Measurements from ENCODE around the gene SHISAL1.

The SHISAL1 gene

GRCh38 chr22:44277386-44278135 lies 35.2 kb downstream of the SHISAL1 start:
- DNase-seq (ENCODE audit: low spot score), result no peak

DNA sequence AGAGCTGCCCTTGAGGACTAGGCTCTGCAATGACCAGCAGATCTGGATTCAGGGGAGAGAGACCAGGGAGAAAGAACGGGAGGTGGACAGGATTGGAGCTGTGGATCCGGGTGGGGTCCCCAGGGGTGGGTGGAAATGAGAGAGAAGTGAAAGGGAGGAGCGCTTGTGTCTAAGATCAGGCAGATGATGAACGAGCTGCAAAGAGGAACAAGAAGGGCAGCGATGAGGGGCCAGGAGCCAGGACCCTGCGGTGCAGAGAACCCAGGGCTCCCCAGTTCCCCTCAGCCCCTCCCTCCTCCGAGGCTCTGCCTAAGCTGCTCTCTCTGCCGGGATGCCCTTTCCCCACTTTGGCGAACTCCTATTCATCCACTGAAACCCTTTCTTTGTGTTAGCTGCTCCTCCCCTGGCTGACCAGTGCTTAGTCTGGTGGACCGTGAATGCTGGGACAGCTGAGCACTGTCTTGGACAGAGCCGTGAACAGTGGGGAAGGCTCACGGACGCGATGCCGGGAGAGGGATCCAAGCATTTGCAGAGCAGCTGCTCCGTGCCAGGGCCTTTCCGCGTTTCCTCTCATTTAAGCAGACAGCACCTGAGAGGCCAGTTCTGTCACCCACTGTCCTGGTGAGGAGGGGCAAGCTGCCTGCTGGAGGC lies 35.9 kb downstream of the SHISAL1 start:
- DNase-seq (ENCODE audit: low spot score), result no peak

DNA sequence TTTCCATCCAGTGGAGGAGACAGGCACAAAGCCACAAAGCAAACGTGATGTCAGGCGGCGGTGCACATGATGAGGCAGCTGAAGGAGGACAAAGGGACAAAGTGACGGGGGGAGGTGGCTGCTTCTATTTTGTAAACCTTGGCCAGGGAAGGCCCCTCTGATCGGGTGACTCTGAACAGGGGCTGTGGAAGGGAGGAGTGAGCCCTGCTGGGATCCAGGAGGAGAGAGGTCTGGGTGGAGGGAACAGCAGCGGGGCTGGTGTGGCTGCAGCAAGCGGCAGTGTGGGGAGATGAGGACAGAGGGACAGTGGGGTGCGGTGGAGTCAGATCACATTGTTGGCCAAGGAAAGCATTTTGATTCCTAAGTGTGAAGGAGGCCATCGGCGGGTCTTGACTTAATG lies 36.7 kb downstream of the SHISAL1 start:
- DNase-seq (ENCODE audit: low spot score), result no peak

GRCh38 chr22:44275631-44275995 lies 37.1 kb downstream of the SHISAL1 start:
- no peak for DNase-seq (ENCODE audit: low spot score)

DNA sequence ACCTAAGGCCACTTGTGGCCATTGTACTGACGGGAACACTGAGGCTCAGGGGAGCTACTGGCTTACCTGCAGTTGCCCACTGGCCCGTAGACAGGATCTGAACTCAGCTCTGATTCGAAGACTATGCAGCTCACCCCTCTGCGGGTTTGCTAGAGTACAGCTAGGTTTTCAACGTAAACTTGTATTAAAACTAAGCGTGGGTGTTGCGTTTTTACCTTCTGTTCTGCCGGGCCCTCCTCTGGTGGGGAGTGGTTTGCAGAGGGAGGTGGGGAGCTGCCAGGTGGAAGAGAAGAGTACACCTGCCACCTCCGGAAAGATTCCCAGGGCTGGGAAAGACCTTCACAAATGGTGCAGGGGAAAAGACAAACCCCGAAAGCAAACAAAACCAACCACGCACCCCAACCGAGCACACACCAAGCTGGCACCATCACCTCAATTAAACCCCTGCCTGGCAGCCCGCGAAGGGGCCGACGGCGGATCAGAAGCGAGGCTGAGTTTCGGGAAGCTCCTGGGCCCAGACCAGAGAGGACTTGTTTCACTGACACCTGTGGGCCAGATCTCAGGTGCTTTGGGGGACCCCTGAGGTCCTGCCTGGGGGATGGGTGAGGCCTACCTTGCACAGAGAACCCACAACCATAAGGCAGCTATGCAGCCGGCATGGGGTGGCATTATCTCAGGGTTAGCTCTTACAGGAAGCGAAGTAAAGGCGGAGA lies 37.7 kb downstream of the SHISAL1 start:
- DNase-seq (ENCODE audit: low spot score), result no peak

DNA sequence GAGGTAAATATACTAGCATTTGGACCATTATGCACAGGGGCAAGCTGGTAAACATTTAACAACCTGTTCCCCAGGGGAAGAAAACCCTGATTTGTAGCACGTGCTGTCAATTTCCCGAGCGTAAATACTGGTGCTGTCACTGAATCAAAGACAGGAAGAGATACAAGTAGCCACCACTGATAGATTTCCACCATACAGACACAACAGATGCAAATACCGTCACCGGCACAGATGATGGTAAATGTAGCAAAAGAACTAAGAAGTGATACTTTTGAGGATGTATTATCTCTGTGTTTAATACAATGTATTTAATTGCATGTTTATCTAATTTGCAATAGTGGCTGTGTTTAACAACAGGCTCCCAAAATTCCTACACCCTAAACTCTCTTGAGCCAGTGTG lies 39.6 kb downstream of the SHISAL1 start:
- no peak for DNase-seq (ENCODE audit: low spot score)

DNA sequence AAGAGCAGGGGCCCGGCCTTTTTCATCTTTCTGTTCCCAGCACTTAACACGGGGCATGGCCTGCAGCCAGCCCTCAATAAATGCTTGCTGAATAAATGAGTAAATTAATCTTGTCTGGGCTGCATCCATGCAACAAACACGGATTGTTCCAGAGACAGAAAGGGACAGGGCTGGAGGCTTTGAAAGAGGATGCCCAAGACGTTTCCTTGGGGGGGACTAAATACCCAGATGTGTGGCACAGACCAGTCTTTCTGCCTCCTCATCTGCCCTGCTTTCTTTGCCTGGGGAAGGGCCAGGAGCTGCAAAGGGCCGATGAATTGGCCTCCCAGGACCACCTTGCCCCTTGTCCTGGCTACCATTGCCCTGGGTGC lies 40.4 kb downstream of the SHISAL1 start:
- no peak for DNase-seq (ENCODE audit: low spot score)

DNA sequence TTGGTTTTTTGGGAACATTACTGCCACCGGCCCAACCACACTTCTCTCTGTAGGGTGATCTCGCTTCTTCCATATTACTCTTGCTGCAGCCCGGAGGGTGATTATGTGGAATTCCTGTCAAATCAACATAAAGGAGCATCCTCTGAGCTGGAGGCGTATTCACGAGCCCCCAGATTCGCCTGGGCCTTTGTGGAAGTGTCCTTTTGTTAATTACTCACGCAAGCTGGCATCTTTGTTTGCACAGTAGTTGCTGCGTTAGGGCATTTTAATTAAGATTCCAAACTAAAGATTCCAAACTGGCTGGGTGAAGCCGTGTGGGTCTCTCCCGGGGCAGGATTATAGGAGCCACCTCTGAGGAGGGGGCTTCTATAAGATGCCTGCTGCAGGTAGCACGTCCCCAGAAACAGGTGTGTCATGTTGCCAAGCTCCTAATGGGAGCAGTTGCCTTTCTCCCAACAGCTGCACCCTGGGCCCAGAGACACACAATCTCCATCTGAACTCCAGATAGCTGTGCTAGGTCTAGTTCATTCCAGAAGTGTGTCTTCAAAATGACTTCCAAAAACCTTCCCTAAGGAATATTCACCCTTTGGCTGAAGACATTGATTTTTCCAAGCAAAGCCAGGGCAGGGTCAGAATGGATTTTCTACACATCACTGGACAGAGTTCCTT lies 40.9 kb downstream of the SHISAL1 start:
- no peak for DNase-seq (ENCODE audit: low spot score)

DNA sequence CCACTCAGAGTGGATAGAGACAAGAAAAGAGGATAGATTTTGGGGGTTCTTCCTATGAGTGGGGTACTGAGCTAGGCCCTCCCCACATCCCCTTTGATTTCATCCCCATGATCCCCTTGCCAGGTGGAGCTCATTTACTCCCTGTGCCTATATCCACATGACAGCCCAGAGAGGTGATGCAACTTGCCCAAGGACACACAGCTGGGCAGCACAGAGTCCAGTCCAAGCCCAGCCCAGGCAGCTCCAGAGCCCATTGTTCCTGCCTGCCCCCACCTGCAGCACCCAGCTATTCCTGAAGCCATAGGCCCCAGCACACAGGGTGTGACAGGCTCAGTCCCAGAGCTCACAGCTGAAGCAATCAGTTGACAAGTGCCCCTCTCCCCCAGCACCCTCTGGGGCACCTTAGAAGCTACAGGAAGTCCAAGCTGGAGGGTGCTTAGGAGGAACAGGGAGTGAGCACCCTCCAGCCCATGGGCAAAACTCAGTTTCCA lies 41.7 kb downstream of the SHISAL1 start:
- DNase-seq (ENCODE audit: low spot score), result no peak

DNA sequence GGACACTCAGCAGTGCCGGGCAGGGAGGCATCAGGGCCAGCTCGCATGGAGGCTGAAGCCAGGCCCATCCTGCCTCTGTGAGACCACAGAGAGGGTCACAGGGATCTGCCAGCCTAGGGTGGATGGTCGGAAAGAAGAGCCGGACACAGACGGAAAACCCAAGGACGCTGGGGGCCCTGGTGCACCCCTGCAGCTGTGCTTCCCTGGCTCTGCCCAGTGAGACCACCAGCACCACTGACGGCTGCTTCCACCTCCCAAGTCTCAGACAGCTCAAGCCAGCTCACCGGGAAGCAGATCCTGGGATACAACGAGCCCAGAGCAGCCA lies 42.2 kb downstream of the SHISAL1 start:
- DNase-seq (ENCODE audit: low spot score), result no peak

GRCh38 chr22:44269757-44270555 lies 42.8 kb downstream of the SHISAL1 start:
- DNase-seq (ENCODE audit: low spot score), result no peak

DNA sequence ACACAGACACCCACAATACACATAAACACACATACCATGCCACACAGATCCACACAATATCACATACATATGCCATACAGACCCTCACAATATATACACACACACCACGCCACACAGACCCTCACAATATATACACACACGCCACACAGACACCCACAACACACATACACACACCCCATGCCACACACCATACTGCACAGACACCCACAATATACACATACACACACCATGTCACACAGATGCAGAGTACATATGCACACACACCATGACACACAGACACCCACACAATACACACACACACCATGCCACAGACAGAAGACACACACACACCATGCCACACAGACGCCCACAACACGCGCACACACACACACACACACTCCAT lies 43.6 kb downstream of the SHISAL1 start:
- DNase-seq (ENCODE audit: low spot score), result no peak

DNA sequence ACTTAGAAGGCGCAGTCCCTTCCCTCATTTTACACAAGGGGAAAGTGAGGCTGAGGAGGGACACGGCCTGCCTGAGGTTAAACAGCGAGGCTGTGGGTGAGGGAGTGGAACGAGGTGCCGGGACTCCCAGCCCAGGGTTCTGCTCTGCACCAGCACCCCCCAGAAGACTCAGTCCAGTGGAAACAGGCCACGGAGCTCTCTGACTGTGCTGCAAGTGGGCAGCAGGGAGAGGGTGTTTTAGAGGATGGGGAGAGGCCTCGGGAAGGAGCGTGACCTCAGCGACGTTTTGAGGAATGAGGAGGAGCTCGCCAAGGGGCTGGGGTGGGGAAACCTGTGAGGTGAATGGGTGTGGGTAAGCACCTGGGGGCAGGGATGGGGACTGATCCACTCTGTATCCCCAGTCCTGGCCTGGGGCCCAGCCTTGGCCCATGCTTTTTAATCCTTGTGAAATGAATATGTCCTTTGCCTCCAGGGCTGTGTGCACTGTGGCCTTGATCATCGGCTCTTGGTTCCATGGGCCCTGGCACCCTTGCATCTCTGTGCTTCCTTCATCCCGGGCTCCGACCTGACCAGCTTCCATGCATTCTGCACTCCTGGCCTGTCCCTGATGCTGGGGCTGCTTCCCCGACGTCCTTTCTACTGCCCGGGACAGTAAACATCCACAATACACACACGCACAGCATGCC lies 44.2 kb downstream of the SHISAL1 start:
- DNase-seq (ENCODE audit: low spot score), result no peak

- no peak for DNase-seq (ENCODE audit: low spot score)
Measured at GRCh38 chr22:44267856-44268255, 44.9 kb downstream of the SHISAL1 start.

DNA sequence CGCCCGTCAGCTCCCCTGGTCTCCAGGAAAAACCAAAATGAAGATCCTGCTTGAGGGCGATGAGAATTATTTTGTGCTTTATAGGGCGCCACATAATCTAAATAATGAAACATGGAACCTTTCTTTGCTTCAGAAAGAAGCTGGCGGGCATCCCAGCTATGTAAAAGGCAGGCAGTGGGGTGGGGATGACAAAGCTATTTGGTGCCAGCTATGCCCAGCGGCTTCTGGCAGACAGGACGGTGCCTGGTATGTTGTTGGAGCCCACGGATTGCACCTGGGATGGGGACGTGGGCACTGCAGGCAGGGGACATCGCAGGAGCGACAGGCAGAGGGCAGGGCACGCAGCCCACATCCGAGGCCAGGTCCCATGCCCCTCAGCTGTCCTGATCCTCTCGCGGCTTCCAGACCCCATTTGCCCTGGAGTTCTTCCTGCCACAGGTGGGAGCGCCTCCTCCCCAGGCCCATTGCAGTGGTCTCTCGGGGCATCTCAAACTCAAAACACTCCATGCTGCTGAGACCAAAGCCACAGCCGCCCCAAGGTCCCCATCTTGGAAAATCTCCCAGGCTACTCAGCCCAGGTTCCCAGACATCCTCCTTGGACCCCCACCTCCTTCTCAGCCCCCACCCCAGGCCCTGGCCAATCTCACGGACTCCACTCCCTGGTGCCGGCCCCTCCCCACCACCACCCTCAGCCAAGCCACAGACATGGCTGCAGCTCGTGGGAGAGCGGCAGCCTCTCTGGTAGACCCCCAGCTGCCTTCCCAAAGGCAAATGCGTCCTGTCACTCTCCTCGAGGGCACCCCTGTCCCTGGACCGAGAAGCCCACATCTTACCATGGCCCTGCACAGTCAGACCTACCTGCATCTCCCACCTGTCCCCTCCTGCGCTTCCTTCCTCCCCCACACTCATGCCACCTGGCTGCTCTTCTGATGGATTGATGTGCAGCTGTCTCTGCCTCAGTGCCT lies 45.7 kb downstream of the SHISAL1 start:
- no peak for DNase-seq (ENCODE audit: low spot score)

GRCh38 chr22:44263547-44263946 lies 49.2 kb downstream of the SHISAL1 start:
- DNase-seq (ENCODE audit: low spot score), result no peak

DNA sequence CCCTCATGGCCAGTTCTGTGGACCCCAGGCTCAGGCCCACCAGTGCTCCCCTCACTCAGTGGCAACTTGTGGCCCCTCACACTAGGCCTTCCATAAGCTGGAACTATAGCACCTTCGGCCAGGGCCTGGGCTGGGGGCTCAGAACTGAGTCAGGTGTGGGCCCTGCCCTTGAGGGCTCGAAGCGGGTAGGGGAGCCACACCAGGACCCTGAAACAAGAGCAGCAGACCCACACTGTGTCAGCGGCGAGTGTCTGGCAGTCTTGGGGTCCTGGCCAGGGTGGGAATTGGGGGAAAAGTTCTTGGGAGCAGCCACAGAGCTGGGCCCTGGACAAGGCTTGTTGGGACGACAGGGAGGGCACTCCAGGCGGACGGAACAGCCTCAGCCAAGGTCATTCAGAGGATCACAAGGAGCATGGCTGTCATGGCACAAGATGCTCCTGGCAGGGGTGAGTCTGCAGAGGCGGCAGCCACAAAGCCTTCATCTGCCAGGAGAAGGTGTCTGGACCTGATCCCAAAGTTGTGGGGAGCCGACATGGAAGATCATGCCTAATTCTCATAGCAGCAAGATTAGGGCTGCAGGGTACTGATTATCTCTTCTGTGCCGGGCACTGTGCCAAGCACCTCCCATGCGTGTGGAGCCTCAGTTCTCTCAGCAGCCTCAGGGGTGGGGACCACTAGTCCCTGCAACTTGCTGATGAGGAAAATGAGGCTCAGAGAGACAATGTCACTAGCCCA lies 50.7 kb downstream of the SHISAL1 start:
- no peak for DNase-seq (ENCODE audit: low spot score)

GRCh38 chr22:44261164-44261860 lies 51.4 kb downstream of the SHISAL1 start:
- no peak for DNase-seq (ENCODE audit: low spot score)
